ENCODE measurements around the gene ADPRH. TPM values are rescaled to one million over a fixed set of nuclear protein-coding genes. Genes with fewer than 3 reads are reported as not detected.

Gene ADPRH
- total RNA-seq, 1 donor from 2014 or later: 2.6 TPM

GRCh38 chr3:119620899-119621298 is 41.6 kb downstream of the ADPRH start:
- no peak overlapping the region for H2AFZ ChIP-seq (ENCODE audit: low read depth, low read length)
- no peak overlapping the region for H3K4me3 ChIP-seq (ENCODE audit: insufficient read depth, low read depth, low read length)
- peaks cover 8% of the 10 kb centered on the region for H3K4me1 Mint-ChIP-seq (ENCODE audit: low read depth, unreplicated experiment)
- H3K27ac ChIP-seq (ENCODE audit: low read depth, low read length): no peak overlapping the region
- no peaks in the 10 kb centered on the region for H3K4me1 ChIP-seq (ENCODE audit: insufficient read depth, low read length)
- H3K9me3 Mint-ChIP-seq (ENCODE audit: unreplicated experiment): no peaks in the 10 kb centered on the region
- peaks cover 29% of the 10 kb centered on the region for H3K27me3 Mint-ChIP-seq (ENCODE audit: low read depth, unreplicated experiment)
- H3K9me3 ChIP-seq (ENCODE audit: insufficient read depth, low read depth, low read length): no peaks in the 10 kb centered on the region
- no peaks in the 10 kb centered on the region for H3K27me3 ChIP-seq (ENCODE audit: insufficient read depth, low read length)
- H3K9ac ChIP-seq (ENCODE audit: low read length): no peak overlapping the region
- no peak overlapping the region for H3K4me3 Mint-ChIP-seq (ENCODE audit: unreplicated experiment)
- no peak overlapping the region for H3K4me2 ChIP-seq (ENCODE audit: low read length)
- FAIRE-seq (no peak), DNase-seq (ENCODE audit: low read depth) (no peak)
- no peak for TF ChIP-seq CTCF (IDR thresholded peaks at IDR 0.05; ENCODE audit: insufficient read depth, low read depth, low read length)
- no peak for TF ChIP-seq EZH2 (IDR thresholded peaks at IDR 0.05; ENCODE audit: insufficient read depth, low read length)
- peaks cover 2% of the 10 kb centered on the region for H3K36me3 Mint-ChIP-seq (ENCODE audit: low read depth, unreplicated experiment)
- H3K36me3 ChIP-seq (ENCODE audit: insufficient read depth, low read length): no peaks in the 10 kb centered on the region
- H3K79me2 ChIP-seq (ENCODE audit: insufficient read depth, low read length): no peaks in the 10 kb centered on the region
- H3K27ac Mint-ChIP-seq (ENCODE audit: unreplicated experiment): no peak overlapping the region
- H4K20me1 ChIP-seq (ENCODE audit: insufficient read depth, low read length): no peaks in the 10 kb centered on the region

- Mint-ChIP-seq H3K27ac (ENCODE audit: unreplicated experiment) (no peak overlapping the region), H3K4me3 (ENCODE audit: unreplicated experiment) (no peak overlapping the region), H3K27me3 (ENCODE audit: low read depth, unreplicated experiment) (peaks cover 25% of the 10 kb centered on the region), H3K9me3 (ENCODE audit: unreplicated experiment) (no peaks in the 10 kb centered on the region), H3K4me1 (ENCODE audit: low read depth, unreplicated experiment) (peaks cover 16% of the 10 kb centered on the region), H3K36me3 (ENCODE audit: low read depth, unreplicated experiment) (no peaks in the 10 kb centered on the region)
- Histone ChIP-seq H2AFZ (ENCODE audit: low read depth, low read length) (no peak overlapping the region), H3K79me2 (ENCODE audit: insufficient read depth, low read length) (no peaks in the 10 kb centered on the region), H3K9me3 (ENCODE audit: insufficient read depth, low read depth, low read length) (no peaks in the 10 kb centered on the region), H4K20me1 (ENCODE audit: insufficient read depth, low read length) (no peaks in the 10 kb centered on the region), H3K27me3 (ENCODE audit: insufficient read depth, low read length) (no peaks in the 10 kb centered on the region), H3K36me3 (ENCODE audit: insufficient read depth, low read length) (no peaks in the 10 kb centered on the region), H3K4me1 (ENCODE audit: insufficient read depth, low read length) (no peaks in the 10 kb centered on the region), H3K4me2 (ENCODE audit: low read length) (no peak overlapping the region), H3K27ac (ENCODE audit: low read depth, low read length) (no peak overlapping the region), H3K4me3 (ENCODE audit: insufficient read depth, low read depth, low read length) (no peak overlapping the region), H3K9ac (ENCODE audit: low read length) (no peak overlapping the region)
- FAIRE-seq (no peak), DNase-seq (ENCODE audit: low read depth) (no peak)
- TF ChIP-seq EZH2 (IDR thresholded peaks at IDR 0.05; ENCODE audit: insufficient read depth, low read length) (no peak), CTCF (IDR thresholded peaks at IDR 0.05; ENCODE audit: insufficient read depth, low read depth, low read length) (no peak)
These were observed 44.9 kb downstream of the ADPRH start for GRCh38 chr3:119624002-119624720.

- Mint-ChIP-seq H3K4me3 (ENCODE audit: unreplicated experiment) (no peak overlapping the region), H3K4me1 (ENCODE audit: low read depth, unreplicated experiment) (peaks cover 22% of the 10 kb centered on the region), H3K27me3 (ENCODE audit: low read depth, unreplicated experiment) (peaks cover 13% of the 10 kb centered on the region), H3K27ac (ENCODE audit: unreplicated experiment) (no peak overlapping the region), H3K36me3 (ENCODE audit: low read depth, unreplicated experiment) (no peaks in the 10 kb centered on the region), H3K9me3 (ENCODE audit: unreplicated experiment) (no peaks in the 10 kb centered on the region)
- no peak overlapping the region for H3K9ac ChIP-seq (ENCODE audit: low read length)
- H2AFZ ChIP-seq (ENCODE audit: low read depth, low read length): peak overlapping the region; percentile 17
- H3K4me2 ChIP-seq (ENCODE audit: low read length): no peak overlapping the region
- H4K20me1 ChIP-seq (ENCODE audit: insufficient read depth, low read length): no peaks in the 10 kb centered on the region
- H3K27me3 ChIP-seq (ENCODE audit: insufficient read depth, low read length): no peaks in the 10 kb centered on the region
- H3K79me2 ChIP-seq (ENCODE audit: insufficient read depth, low read length): no peaks in the 10 kb centered on the region
- no peaks in the 10 kb centered on the region for H3K36me3 ChIP-seq (ENCODE audit: insufficient read depth, low read length)
- H3K9me3 ChIP-seq (ENCODE audit: insufficient read depth, low read depth, low read length): no peaks in the 10 kb centered on the region
- no peak overlapping the region for H3K27ac ChIP-seq (ENCODE audit: low read depth, low read length)
- DNase-seq (ENCODE audit: low read depth): no peak
- peaks cover 7% of the 10 kb centered on the region for H3K4me1 ChIP-seq (ENCODE audit: insufficient read depth, low read length)
- TF ChIP-seq EZH2 (IDR thresholded peaks at IDR 0.05; ENCODE audit: insufficient read depth, low read length) (no peak), CTCF (IDR thresholded peaks at IDR 0.05; ENCODE audit: insufficient read depth, low read depth, low read length) (no peak)
- no peak for FAIRE-seq
- no peak overlapping the region for H3K4me3 ChIP-seq (ENCODE audit: insufficient read depth, low read depth, low read length)
These were observed 46.3 kb downstream of the ADPRH start for GRCh38 chr3:119625451-119626153.
